ENCODE results near the gene RPTOR. TPM values are rescaled to one million over a fixed set of nuclear protein-coding genes. Genes with fewer than 3 reads are reported as not detected.

RPTOR gene
- total RNA-seq, 2 experiments from 2014 or later = 48.1 to 87.8 TPM

DNA sequence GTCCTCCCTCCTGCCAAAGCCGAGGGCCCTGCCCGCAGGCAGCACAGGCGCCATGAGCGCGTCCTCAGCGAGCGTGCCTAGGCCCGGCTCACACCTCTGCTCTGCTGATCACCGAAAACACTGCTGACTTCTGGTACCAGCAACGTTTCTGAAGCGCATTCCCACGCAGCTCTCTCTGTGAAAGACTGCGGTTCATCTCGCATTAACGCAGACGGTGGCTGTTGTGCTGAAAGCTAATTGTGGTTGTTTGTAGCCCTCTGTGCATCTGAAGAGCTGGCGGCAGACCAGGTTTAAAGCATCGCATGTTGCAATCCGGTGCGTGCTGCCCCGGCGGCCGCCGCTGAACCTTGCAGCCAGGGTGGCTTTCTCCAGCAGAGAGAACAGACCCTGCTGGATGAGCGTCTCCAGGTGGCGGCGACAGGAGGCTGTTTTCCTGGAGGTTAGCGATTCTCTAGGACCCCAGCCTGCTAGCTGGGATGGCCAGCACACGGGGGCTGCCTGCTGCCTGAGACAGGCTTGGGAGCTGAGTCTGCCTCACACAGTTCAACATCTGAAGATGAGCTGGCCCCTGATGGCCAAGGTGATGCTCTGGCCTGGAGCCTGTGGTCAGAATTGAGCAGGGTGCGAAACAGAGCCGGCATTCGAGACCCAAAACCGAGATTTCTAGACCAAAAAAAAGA is 397.2 kb downstream of the RPTOR start:
- Histone ChIP-seq H3K36me3 (ENCODE audit: insufficient read depth, low read length) (peaks cover 14% of the 10 kb centered on the region), H3K79me2 (ENCODE audit: insufficient read depth, low read depth, low read length) (no peaks in the 10 kb centered on the region), H3K27ac (ENCODE audit: low read depth, low read length, poor library complexity, severe bottlenecking) (no peak overlapping the region), H3K4me1 (ENCODE audit: insufficient read depth, low read length, poor library complexity, severe bottlenecking) (peaks cover 12% of the 10 kb centered on the region), H3K9me2 (ENCODE audit: insufficient read depth, low read length) (no peaks in the 10 kb centered on the region), H2AFZ (ENCODE audit: low read length) (no peak overlapping the region), H3K4me2 (ENCODE audit: low read length) (no peak overlapping the region), H3K4me3 (ENCODE audit: low read depth, low read length, poor library complexity, severe bottlenecking) (no peak overlapping the region), H3K9me3 (ENCODE audit: low read length) (no peaks in the 10 kb centered on the region), H4K20me1 (ENCODE audit: insufficient read depth, low read length) (no peaks in the 10 kb centered on the region)
- intact Hi-C loops (cut with micrococcal nuclease; ENCODE audit: unreplicated experiment) = no loop called here
- no peak for DNase-seq (ENCODE audit: low spot score)
- no TSS peak for BruUV-seq (replicated peaks)
- ChIA-PET POLR2A (no interaction called here), CTCF (ENCODE audit: unreplicated experiment) (interaction anchor here (0.7 kb wide), 1 partner anchor 15 kb away, joined by 3 read pairs; no protein-coding TSS in a partner anchor)
- no peak for TF ChIP-seq EZH2phosphoT487 (IDR thresholded peaks at IDR 0.05; ENCODE audit: borderline replicate concordance, low read depth, low read length)
- TF ChIP-seq, protein P1, sequence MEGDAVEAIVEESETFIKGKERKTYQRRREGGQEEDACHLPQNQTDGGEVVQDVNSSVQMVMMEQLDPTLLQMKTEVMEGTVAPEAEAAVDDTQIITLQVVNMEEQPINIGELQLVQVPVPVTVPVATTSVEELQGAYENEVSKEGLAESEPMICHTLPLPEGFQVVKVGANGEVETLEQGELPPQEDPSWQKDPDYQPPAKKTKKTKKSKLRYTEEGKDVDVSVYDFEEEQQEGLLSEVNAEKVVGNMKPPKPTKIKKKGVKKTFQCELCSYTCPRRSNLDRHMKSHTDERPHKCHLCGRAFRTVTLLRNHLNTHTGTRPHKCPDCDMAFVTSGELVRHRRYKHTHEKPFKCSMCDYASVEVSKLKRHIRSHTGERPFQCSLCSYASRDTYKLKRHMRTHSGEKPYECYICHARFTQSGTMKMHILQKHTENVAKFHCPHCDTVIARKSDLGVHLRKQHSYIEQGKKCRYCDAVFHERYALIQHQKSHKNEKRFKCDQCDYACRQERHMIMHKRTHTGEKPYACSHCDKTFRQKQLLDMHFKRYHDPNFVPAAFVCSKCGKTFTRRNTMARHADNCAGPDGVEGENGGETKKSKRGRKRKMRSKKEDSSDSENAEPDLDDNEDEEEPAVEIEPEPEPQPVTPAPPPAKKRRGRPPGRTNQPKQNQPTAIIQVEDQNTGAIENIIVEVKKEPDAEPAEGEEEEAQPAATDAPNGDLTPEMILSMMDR (conservative IDR thresholded peaks at IDR 0.05; ENCODE audit: low read length) = no peak

- ChIA-PET CTCF (ENCODE audit: unreplicated experiment) (interaction anchor here (0.7 kb wide), 1 partner anchor 14 kb away, joined by 3 read pairs; no protein-coding TSS in a partner anchor), POLR2A (interaction anchor here (0.9 kb wide), 1 partner anchor 576 kb away, joined by 3 read pairs; no protein-coding TSS in a partner anchor)
- no peak for DNase-seq (ENCODE audit: low spot score)
- Histone ChIP-seq H3K36me3 (ENCODE audit: insufficient read depth, low read length) (peaks cover 18% of the 10 kb centered on the region), H3K27ac (ENCODE audit: low read depth, low read length, poor library complexity, severe bottlenecking) (no peak overlapping the region), H3K79me2 (ENCODE audit: insufficient read depth, low read depth, low read length) (no peaks in the 10 kb centered on the region), H3K9me2 (ENCODE audit: insufficient read depth, low read length) (no peaks in the 10 kb centered on the region), H2AFZ (ENCODE audit: low read length) (no peak overlapping the region), H4K20me1 (ENCODE audit: insufficient read depth, low read length) (no peaks in the 10 kb centered on the region), H3K4me1 (ENCODE audit: insufficient read depth, low read length, poor library complexity, severe bottlenecking) (peaks cover 12% of the 10 kb centered on the region), H3K9me3 (ENCODE audit: low read length) (no peaks in the 10 kb centered on the region), H3K4me3 (ENCODE audit: low read depth, low read length, poor library complexity, severe bottlenecking) (no peak overlapping the region), H3K4me2 (ENCODE audit: low read length) (no peak overlapping the region)
- intact Hi-C loops (cut with micrococcal nuclease; ENCODE audit: unreplicated experiment) = no loop called here
- no TSS peak for BruUV-seq (replicated peaks)
- TF ChIP-seq, protein P1 (conservative IDR thresholded peaks at IDR 0.05; ENCODE audit: low read length) = no peak
- no peak for TF ChIP-seq EZH2phosphoT487 (IDR thresholded peaks at IDR 0.05; ENCODE audit: borderline replicate concordance, low read depth, low read length)
Observed at GRCh38 chr17:80942423-80943345, 398.0 kb downstream of the RPTOR start.

All from OCI-LY7 (cell line).